H1 (cell line): Measurements from ENCODE around the gene MAP2K1. TPM values are rescaled to one million over a fixed set of nuclear protein-coding genes. Genes with fewer than 3 reads are reported as not detected.
A peak's percentile ranks its signal among the peaks of the same experiment; 100 is the strongest.

ENCODE experiments used
- CTCF ChIA-PET: fragments of 300-600 bp; sonication (Branson Sonifier 250); formaldehyde crosslinking; loops from one replicate; lab custom pipeline; 2021; ENCODE audit not compliant: partially characterized antibody; lab: Charles Lee
- POLR2A ChIA-PET: fragments of 300-600 bp; sonication (Branson Sonifier 250); formaldehyde crosslinking; loops from one replicate; lab custom pipeline; 2021; ENCODE audit warnings: inconsistent platforms; ENCODE audit not compliant: partially characterized antibody; lab: Charles Lee
- DNase-seq, 2 experiments: peaks; one replicate each; pipeline versions ENCODE4 v3.0.0 to v3.0.0-alpha.2; 2010 to 2022; ENCODE audit warnings: low spot score in 2 of 2, low read depth in 1 of 2, mixed read lengths in 1 of 2
- FAIRE-seq: peaks from 2 replicates; lab custom pipeline; 2011; peaks lifted over from hg19 to GRCh38; lab: Jason Lieb, UNC
- H2AFZ ChIP-seq: 2 replicates; pipeline ENCODE4 v1.8.1; 2012; ENCODE audit warnings: low read length, inconsistent platforms
- H2AK5ac ChIP-seq: 2 replicates; pipeline ENCODE4 v1.6.1; 2013; ENCODE audit warnings: low read depth, low read length
- H2BK120ac ChIP-seq: replicated peaks from 2 replicates; pipeline ENCODE3; 2013; ENCODE audit warnings: low read depth, low read length, inconsistent platforms
- H2BK12ac ChIP-seq: 2 replicates; pipeline ENCODE4 v1.6.1; 2013; ENCODE audit warnings: low read depth, low read length
- H2BK15ac ChIP-seq: 2 replicates; pipeline ENCODE4 v1.6.1; 2013; ENCODE audit warnings: low read length
- H2BK20ac ChIP-seq: 2 replicates; pipeline ENCODE4 v1.6.1; 2013; ENCODE audit warnings: low read length
- H2BK5ac ChIP-seq: 2 replicates; pipeline ENCODE4 v1.6.1; 2013; ENCODE audit warnings: low read depth, low read length
- H3K14ac ChIP-seq: 2 replicates; pipeline ENCODE4 v1.6.1; 2013; ENCODE audit warnings: inconsistent platforms; ENCODE audit not compliant: insufficient read length
- H3K18ac ChIP-seq: 2 replicates; pipeline ENCODE4 v1.6.1; 2013; ENCODE audit warnings: low read length; ENCODE audit errors: extremely low read depth
- H3K23ac ChIP-seq: 2 replicates; pipeline ENCODE4 v1.6.1; 2013; ENCODE audit warnings: inconsistent platforms; ENCODE audit not compliant: insufficient read length
- H3K23me2 ChIP-seq: 2 replicates; pipeline ENCODE4 v1.6.1; 2013; ENCODE audit warnings: low read depth, low read length
- H3K27ac ChIP-seq: 2 replicates; pipeline ENCODE4 v1.6.1; 2011; ENCODE audit warnings: low read depth, low read length, inconsistent platforms
- H3K27me3 ChIP-seq, 4 experiments: replicated peaks in 1 of 4; 1 replicate in 1 of 4; 2 replicates in 3 of 4; pipeline versions ENCODE4 v1.6.1 to v1.8.1; 2011 to 2013; ENCODE audit warnings: low read length in 3 of 4, mild to moderate bottlenecking in 3 of 4, inconsistent platforms in 2 of 4, mixed read lengths in 2 of 4, moderate library complexity in 1 of 4; ENCODE audit not compliant: control insufficient read depth in 3 of 4, insufficient read depth in 3 of 4; ENCODE audit errors: extremely low read depth in 1 of 4
- H3K36me3 ChIP-seq, 4 experiments: 2 replicates each; pipeline versions ENCODE4 v1.6.1 to v1.8.1; 2011 to 2013; ENCODE audit warnings: mild to moderate bottlenecking in 4 of 4, low read length in 3 of 4, moderate library complexity in 2 of 4, control low read depth in 1 of 4, inconsistent platforms in 1 of 4; ENCODE audit not compliant: insufficient read depth in 4 of 4, control insufficient read depth in 2 of 4
- H3K4ac ChIP-seq: replicated peaks from 2 replicates; pipeline ENCODE3; 2013; ENCODE audit warnings: low read length, low read depth, mixed read lengths, inconsistent platforms; ENCODE audit not compliant: insufficient read length
- H3K4me1 ChIP-seq, 4 experiments: replicated peaks in 1 of 4; 1 replicate in 1 of 4; 2 replicates in 3 of 4; pipeline versions ENCODE4 v1.6.1 to v1.8.1; 2011 to 2013; ENCODE audit warnings: low read length in 3 of 4, inconsistent platforms in 2 of 4, mixed read lengths in 1 of 4; ENCODE audit not compliant: insufficient read depth in 4 of 4, control insufficient read depth in 3 of 4
- H3K4me2 ChIP-seq, 2 experiments: 2 replicates each; pipeline versions ENCODE4 v1.6.1 to v1.8.1; 2011 to 2013; ENCODE audit warnings: low read depth in 2 of 2, low read length in 2 of 2, control low read depth in 1 of 2, inconsistent platforms in 1 of 2, mild to moderate bottlenecking in 1 of 2; ENCODE audit not compliant: insufficient read depth in 1 of 2
- H3K4me3 ChIP-seq, 4 experiments: fragments of 200-600, 300-600 bp in 1 of 4; sonication (generic), shearing (Covaris generic), sonication (Bioruptor Twin) in 1 of 4; 2 replicates each; pipeline versions ENCODE4 v1.5.1 to v1.8.1; 2011 to 2016; ENCODE audit warnings: low read length in 4 of 4, low read depth in 3 of 4, control low read depth in 2 of 4, inconsistent platforms in 2 of 4, mild to moderate bottlenecking in 2 of 4, mixed read lengths in 1 of 4, moderate library complexity in 1 of 4; ENCODE audit not compliant: insufficient read depth in 2 of 4; ENCODE audit errors: extremely low read depth in 1 of 4
- H3K56ac ChIP-seq: replicated peaks from 2 replicates; pipeline ENCODE3; 2013; ENCODE audit warnings: low read depth, mild to moderate bottlenecking, mixed read lengths, low read length, inconsistent platforms; ENCODE audit not compliant: insufficient read length
- H3K79me1 ChIP-seq: 2 replicates; pipeline ENCODE4 v1.6.1; 2013; ENCODE audit warnings: low read depth, low read length, control low read depth
- H3K79me2 ChIP-seq, 2 experiments: 2 replicates each; pipeline versions ENCODE4 v1.6.1 to v1.8.1; 2012 to 2013; ENCODE audit warnings: low read length in 2 of 2, mild to moderate bottlenecking in 2 of 2, inconsistent platforms in 1 of 2; ENCODE audit not compliant: insufficient read depth in 2 of 2, control insufficient read depth in 1 of 2
- H3K9ac ChIP-seq, 4 experiments: replicated peaks in 1 of 4; 1 replicate in 1 of 4; 2 replicates in 3 of 4; pipeline versions ENCODE4 v1.6.1 to v1.8.1; 2011 to 2013; ENCODE audit warnings: low read depth in 3 of 4, low read length in 3 of 4, control low read depth in 2 of 4, mild to moderate bottlenecking in 2 of 4, moderate library complexity in 2 of 4, inconsistent platforms in 1 of 4; ENCODE audit errors: extremely low read depth in 1 of 4
- H3K9me3 ChIP-seq, 2 experiments: 2 replicates each; pipeline versions ENCODE4 v1.6.1 to v1.8.1; 2012 to 2013; ENCODE audit warnings: mild to moderate bottlenecking in 2 of 2, moderate library complexity in 2 of 2, control low read depth in 1 of 2, inconsistent platforms in 1 of 2, low read depth in 1 of 2, low read length in 1 of 2, mixed read lengths in 1 of 2; ENCODE audit not compliant: insufficient read depth in 2 of 2
- H4K20me1 ChIP-seq, 2 experiments: replicated peaks in 1 of 2; 2 replicates each; pipeline versions ENCODE3 to v1.8.1; 2011 to 2013; ENCODE audit warnings: inconsistent platforms in 2 of 2, low read length in 2 of 2, mild to moderate bottlenecking in 1 of 2; ENCODE audit not compliant: insufficient read depth in 2 of 2, control insufficient read depth in 1 of 2
- H4K5ac ChIP-seq: 2 replicates; pipeline ENCODE4 v1.6.1; 2013; ENCODE audit warnings: low read length, low read depth, mixed read lengths, inconsistent platforms; ENCODE audit not compliant: insufficient read length
- H4K8ac ChIP-seq: 2 replicates; pipeline ENCODE4 v1.8.0; 2013; ENCODE audit warnings: mild to moderate bottlenecking, moderate library complexity, low read length, inconsistent platforms; ENCODE audit not compliant: insufficient read depth; ENCODE audit errors: extremely low read depth
- H4K91ac ChIP-seq: replicated peaks from 2 replicates; pipeline ENCODE3; 2013; ENCODE audit warnings: low read length, mixed read lengths, inconsistent platforms; ENCODE audit not compliant: insufficient read length
- ASH2L ChIP-seq: fragments of 200-600, 300-600 bp; sonication (generic); IDR thresholded peaks from one replicate; pipeline ENCODE4 v1.7.1; 2017; ENCODE audit warnings: low read length
- EGR1 ChIP-seq: IDR thresholded peaks from 2 replicates; pipeline ENCODE4 v1.6.1; 2011; ENCODE audit warnings: low read depth, low read length, borderline replicate concordance
- HDAC2 ChIP-seq, 2 experiments: fragments of 300-600 bp in 1 of 2; sonication (generic) in 1 of 2; IDR thresholded peaks; 2 replicates each; pipeline ENCODE4 v1.6.1; 2011 to 2012; ENCODE audit warnings: low read depth in 2 of 2, low read length in 2 of 2, mild to moderate bottlenecking in 2 of 2, moderate library complexity in 2 of 2, borderline replicate concordance in 1 of 2, inconsistent platforms in 1 of 2
- RAD21 ChIP-seq, 2 experiments: IDR thresholded peaks in 1 of 2; conservative IDR thresholded peaks in 1 of 2; 2 replicates each; pipeline ENCODE4 v1.6.1; 2011; ENCODE audit warnings: low read depth in 2 of 2, low read length in 2 of 2, improper control_type of control experiment in 1 of 2, inconsistent platforms in 1 of 2, mild to moderate bottlenecking in 1 of 2, moderate library complexity in 1 of 2
- SIN3A ChIP-seq, 2 experiments: IDR thresholded peaks in 1 of 2; conservative IDR thresholded peaks in 1 of 2; 2 replicates each; pipeline ENCODE4 v1.6.1; 2011 to 2012; ENCODE audit warnings: low read length in 2 of 2, improper control_type of control experiment in 1 of 2, low read depth in 1 of 2, mild to moderate bottlenecking in 1 of 2
- TAF1 ChIP-seq: IDR thresholded peaks from 2 replicates; pipeline ENCODE4 v1.6.1; 2011; ENCODE audit warnings: mild to moderate bottlenecking, low read depth, low read length
- WGBS, 2 experiments: shearing (Covaris generic) in 1 of 2; methylation state at CpG; one replicate each; pipeline versions ENCODE4 v1.1.6 to v1.1.7; 2013 to 2015; ENCODE audit warnings: low lambda C conversion rate in 2 of 2, mixed read lengths in 2 of 2, inconsistent platforms in 1 of 2, low coverage in 1 of 2, missing lambda C conversion rate in 1 of 2; ENCODE audit not compliant: insufficient replicate concordance in 2 of 2, insufficient coverage in 1 of 2, insufficient read length in 1 of 2; ENCODE audit errors: extremely low coverage in 1 of 2, missing lambda C conversion rate in 1 of 2; 5-methylcytosine and 5-hydroxymethylcytosine counted together
- polyA plus RNA-seq, 7 experiments: library from polyadenylated mRNA; depleted of rRNA in 3 of 7; stranded (reverse) in 5 of 7; unstranded in 2 of 7; fragments of >200 nt in 5 of 7; fragments of 200-250 nt in 2 of 7; gene quantifications; 1 replicate in 5 of 7; 2 replicates in 1 of 7; 4 replicates in 1 of 7; pipeline versions ENCODE4 v1.2.1 to v1.2.3, GENCODE V29; 2011 to 2013; ENCODE audit warnings: missing spikeins in 2 of 7, mixed read lengths in 2 of 7
- total RNA-seq: library from RNA; stranded (reverse); fragmentation: NEBNext Ultra II Directional; extraction: Animal tissue kit (Norgen Biotek cat#: 25700); gene quantifications from 2 replicates; pipeline ENCODE4 v1.2.1, GENCODE V29; 2021
- TF ChIP-seq, protein P1 (sequence below), 3 experiments: IDR thresholded peaks; 1 replicate in 2 of 3; 2 replicates in 1 of 3; pipeline versions ENCODE4 v1.5.1 to v1.6.1; 2011; ENCODE audit warnings: low read length in 3 of 3, mild to moderate bottlenecking in 3 of 3, inconsistent platforms in 2 of 3, low read depth in 1 of 3, moderate library complexity in 1 of 3; ENCODE audit not compliant: insufficient read depth in 1 of 3; ENCODE audit errors: control extremely low read depth in 1 of 3

Gene MAP2K1
- total and polyA plus RNA-seq, 2 of the 8 experiments (the other 6 are each of a cell fraction or from before 2014, with no cell fraction given): 54.7 to 78.2 TPM

DNA sequence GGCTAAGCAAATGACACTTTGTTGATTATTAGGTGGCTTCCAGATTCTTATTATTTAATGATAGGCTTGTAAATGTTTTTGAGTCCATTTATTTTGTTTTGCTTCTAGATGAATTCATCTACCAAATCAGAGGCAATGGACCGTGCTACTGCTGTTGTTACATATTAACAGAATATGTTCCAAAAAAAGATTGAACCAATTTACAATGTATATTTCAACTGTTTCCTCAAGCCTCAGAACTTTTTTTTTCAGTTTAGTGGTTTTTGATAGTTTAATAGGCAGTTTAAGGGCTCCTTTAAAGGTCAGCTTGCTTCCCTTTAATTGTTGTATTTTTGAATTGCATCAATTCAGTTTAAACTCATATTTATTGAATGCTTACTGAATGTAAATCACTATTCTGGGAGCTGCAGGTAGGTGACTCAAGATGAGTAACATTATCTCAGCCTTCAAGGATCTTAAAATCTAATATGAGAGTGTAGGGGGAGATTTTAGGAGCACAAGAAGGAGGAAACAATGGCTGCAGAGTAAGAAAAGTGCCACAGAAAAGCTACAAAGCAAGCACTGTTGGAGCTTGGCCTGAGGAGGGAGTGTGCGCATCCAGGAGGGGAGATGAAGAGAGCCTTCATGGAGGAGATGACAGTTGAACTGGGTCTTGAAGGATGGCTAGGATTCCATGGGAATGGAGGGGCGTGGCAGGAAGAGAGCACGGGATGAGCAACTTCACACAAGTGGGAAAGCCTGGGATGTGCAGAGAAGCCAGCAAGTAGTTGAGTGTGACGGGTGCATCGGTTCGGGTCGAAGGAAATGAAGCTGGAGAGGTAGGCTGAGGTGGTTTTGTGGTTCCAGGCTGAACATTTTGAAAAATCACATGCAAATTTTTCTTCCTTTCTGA is 14.7 kb downstream of the MAP2K1 start:
- H3K4me2 ChIP-seq: no peak overlapping the region
- POLR2A ChIA-PET: interaction anchor here (1.4 to 7.9 kb wide), 2 partner anchors 98 to 104 kb away, joined by 3 to 64 read pairs; partner anchors contain the start of genes RPL4, SNAPC5 and ZWILCH
- TF ChIP-seq RAD21 (IDR thresholded peaks at IDR 0.05 in 1 of 2, conservative IDR thresholded peaks at IDR 0.05 in 1 of 2; ENCODE audit: low read depth in 2 of 2, low read length in 2 of 2) (peak; percentile 44 to 47; a peak in 3 of 4 replicates), SIN3A (conservative IDR thresholded peaks at IDR 0.05 in 1 of 2, IDR thresholded peaks at IDR 0.05 in 1 of 2; ENCODE audit: low read depth in 1 of 2, low read length in 2 of 2) (peak in 1 of 2 experiments; percentile 56; a peak in 1 of 4 replicates), EGR1 (no peak), ASH2L (no peak), TAF1 (no peak), HDAC2 (IDR thresholded peaks at IDR 0.05; ENCODE audit: borderline replicate concordance in 1 of 2, low read depth in 2 of 2, low read length in 2 of 2) (no peak)
- TF ChIP-seq, protein P1, sequence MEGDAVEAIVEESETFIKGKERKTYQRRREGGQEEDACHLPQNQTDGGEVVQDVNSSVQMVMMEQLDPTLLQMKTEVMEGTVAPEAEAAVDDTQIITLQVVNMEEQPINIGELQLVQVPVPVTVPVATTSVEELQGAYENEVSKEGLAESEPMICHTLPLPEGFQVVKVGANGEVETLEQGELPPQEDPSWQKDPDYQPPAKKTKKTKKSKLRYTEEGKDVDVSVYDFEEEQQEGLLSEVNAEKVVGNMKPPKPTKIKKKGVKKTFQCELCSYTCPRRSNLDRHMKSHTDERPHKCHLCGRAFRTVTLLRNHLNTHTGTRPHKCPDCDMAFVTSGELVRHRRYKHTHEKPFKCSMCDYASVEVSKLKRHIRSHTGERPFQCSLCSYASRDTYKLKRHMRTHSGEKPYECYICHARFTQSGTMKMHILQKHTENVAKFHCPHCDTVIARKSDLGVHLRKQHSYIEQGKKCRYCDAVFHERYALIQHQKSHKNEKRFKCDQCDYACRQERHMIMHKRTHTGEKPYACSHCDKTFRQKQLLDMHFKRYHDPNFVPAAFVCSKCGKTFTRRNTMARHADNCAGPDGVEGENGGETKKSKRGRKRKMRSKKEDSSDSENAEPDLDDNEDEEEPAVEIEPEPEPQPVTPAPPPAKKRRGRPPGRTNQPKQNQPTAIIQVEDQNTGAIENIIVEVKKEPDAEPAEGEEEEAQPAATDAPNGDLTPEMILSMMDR (IDR thresholded peaks at IDR 0.05; ENCODE audit: control extremely low read depth in 1 of 3, insufficient read depth in 1 of 3, low read depth in 1 of 3, low read length in 3 of 3): peak; percentile 17 to 57 (median 30); a peak in 2 of 4 replicates

More for the DNA sequence above, 14.7 kb downstream of the MAP2K1 start:
- H3K18ac ChIP-seq: no peak overlapping the region
- no peak overlapping the region for H4K5ac ChIP-seq
- CTCF ChIA-PET: interaction anchor here (0.6 to 3.7 kb wide), 9 partner anchors 9 to 317 kb away, joined by 3 to 22 read pairs (median 6); partner anchors contain the start of genes MAP2K1 and SNAPC5
- peak overlapping the region; percentile 42; the same call in 1 of the 2 replicates for H2BK12ac ChIP-seq
- no peak overlapping the region for H2BK5ac ChIP-seq
- H3K4me3 ChIP-seq: no peak overlapping the region
- 0 out of 2 replicates have a peak, but pooled peaks cover 2% of the 10 kb centered on the region for H3K79me1 ChIP-seq
- H2AFZ ChIP-seq: no peak overlapping the region
- H3K9me3 ChIP-seq: no peaks in the 10 kb centered on the region
- H3K23me2 ChIP-seq: no peaks in the 10 kb centered on the region
- no peak overlapping the region for H4K91ac ChIP-seq
- no peak overlapping the region for H2BK15ac ChIP-seq
- no peak overlapping the region for H3K23ac ChIP-seq
- no peak overlapping the region for H3K56ac ChIP-seq
- H3K27ac ChIP-seq: no peak overlapping the region
- no peak overlapping the region for H2BK20ac ChIP-seq
- DNase-seq: no peak
- no peak overlapping the region for H4K8ac ChIP-seq
- H2AK5ac ChIP-seq: no peak overlapping the region
- H3K4me1 ChIP-seq: peaks cover 1 to 18% (median 14%) of the 10 kb centered on the region in 4 experiments; a peak in 6 of 7 replicates
- no peaks in the 10 kb centered on the region for H3K27me3 ChIP-seq
- H3K9ac ChIP-seq: no peak overlapping the region
- no peak overlapping the region for H2BK120ac ChIP-seq
- no peak for FAIRE-seq
- peaks cover 0 to 2% of the 10 kb centered on the region in 2 experiments for H4K20me1 ChIP-seq
- no peak overlapping the region for H3K4ac ChIP-seq
- WGBS, 2 experiments: 85% methylated on average over 8 of the region's 8 CpGs; no CpG with 5 or more reads in 1 of the 2 experiments
- peaks cover 0 to 5% (median 0%) of the 10 kb centered on the region in 4 experiments; a peak in 1 of 8 replicates for H3K36me3 ChIP-seq
- H3K79me2 ChIP-seq: peaks cover 4 to 89% of the 10 kb centered on the region in 2 experiments; a peak in 3 of 4 replicates
- no peak overlapping the region for H3K14ac ChIP-seq
